GM23248 (cell line): Measurements from ENCODE around the gene CDC42. TPM values are rescaled to one million over a fixed set of nuclear protein-coding genes. Genes with fewer than 3 reads are reported as not detected.
A peak's percentile ranks its signal among the peaks of the same experiment; 100 is the strongest.

ENCODE experiments used
- DNase-seq: peaks from one replicate; pipeline ENCODE4 v3.0.0-alpha.2; 2015
- H2AFZ ChIP-seq: fragments of 200-600 bp; sonication (generic); 2 replicates; pipeline ENCODE4 v1.6.1; 2016; ENCODE audit warnings: antibody characterized with exemption
- H3F3A ChIP-seq: fragments of 200-600 bp; sonication (generic); 2 replicates; pipeline ENCODE4 v1.6.1; 2016; ENCODE audit warnings: mild to moderate bottlenecking, antibody characterized with exemption, mixed run types; ENCODE audit not compliant: insufficient read depth
- H3K27ac ChIP-seq: fragments of 200-600 bp; sonication (generic); 2 replicates; pipeline ENCODE4 v1.5.1; 2016; ENCODE audit warnings: mild to moderate bottlenecking
- H3K27me3 ChIP-seq: fragments of 200-600 bp; sonication (generic); replicated peaks from 2 replicates; pipeline ENCODE4 v1.6.1; 2016; ENCODE audit warnings: mild to moderate bottlenecking; ENCODE audit not compliant: insufficient read depth
- H3K36me3 ChIP-seq: fragments of 200-600 bp; sonication (generic); 2 replicates; pipeline ENCODE4 v1.6.1; 2016; ENCODE audit warnings: low read depth, mild to moderate bottlenecking
- H3K4me1 ChIP-seq: fragments of 200-600 bp; sonication (generic); 2 replicates; pipeline ENCODE4 v1.6.1; 2016; ENCODE audit warnings: mild to moderate bottlenecking; ENCODE audit not compliant: insufficient read depth
- H3K4me2 ChIP-seq: fragments of 200-600 bp; sonication (generic); one replicate; pipeline ENCODE4 v1.6.1; 2016; ENCODE audit warnings: mild to moderate bottlenecking; ENCODE audit not compliant: unreplicated experiment
- H3K4me3 ChIP-seq: fragments of 200-600 bp; sonication (generic); 2 replicates; pipeline ENCODE4 v1.5.1; 2016; ENCODE audit warnings: mild to moderate bottlenecking
- H3K79me2 ChIP-seq: fragments of 200-600 bp; sonication (generic); 2 replicates; pipeline ENCODE4 v1.6.1; 2016; ENCODE audit warnings: mild to moderate bottlenecking; ENCODE audit not compliant: insufficient read depth
- H3K9ac ChIP-seq: fragments of 200-600 bp; sonication (generic); 2 replicates; pipeline ENCODE4 v1.6.1; 2016; ENCODE audit warnings: mild to moderate bottlenecking
- H3K9me2 ChIP-seq: fragments of 200-600 bp; sonication (generic); 2 replicates; pipeline ENCODE4 v1.6.1; 2016; ENCODE audit warnings: mixed run types, mild to moderate bottlenecking, moderate library complexity; ENCODE audit not compliant: insufficient read depth
- H3K9me3 ChIP-seq: fragments of 200-600 bp; sonication (generic); one replicate; pipeline ENCODE4 v1.6.1; 2017; ENCODE audit warnings: low read depth
- H4K20me1 ChIP-seq: fragments of 200-600 bp; sonication (generic); 2 replicates; pipeline ENCODE4 v1.6.0; 2016; ENCODE audit not compliant: insufficient read depth
- EZH2 ChIP-seq: fragments of 200-600 bp; sonication (generic); IDR thresholded peaks from 2 replicates; pipeline ENCODE4 v1.6.1; 2018; ENCODE audit warnings: antibody characterized with exemption, mild to moderate bottlenecking; ENCODE audit not compliant: insufficient read depth, poor library complexity, severe bottlenecking
- EZH2phosphoT487 ChIP-seq: fragments of 200-600 bp; sonication (generic); IDR thresholded peaks from 2 replicates; pipeline ENCODE4 v1.6.1; 2018; ENCODE audit warnings: antibody characterized with exemption, moderate library complexity, mild to moderate bottlenecking, low read depth; ENCODE audit not compliant: insufficient read depth
- WGBS, 2 experiments: methylation state at CpG; one replicate each; pipeline ENCODE4 v1.1.6; 2015 to 2017; ENCODE audit warnings: low lambda C conversion rate in 2 of 2, low coverage in 1 of 2; ENCODE audit errors: missing lambda C conversion rate in 2 of 2; 5-methylcytosine and 5-hydroxymethylcytosine counted together
- in situ Hi-C: fragments of 300-500 bp; cut with MboI; formaldehyde crosslinking; loops from 2 replicates; pipeline ENCODE4 v1.15.0; 2020
- polyA plus RNA-seq: library from polyadenylated mRNA; unstranded; fragments of >200 nt; fragmentation: Nextera tagmentation; extraction: Ambion mirVana; gene quantifications from 2 replicates; pipeline ENCODE4 v1.2.1, GENCODE V29; 2016
- total RNA-seq: library from RNA; depleted of rRNA; stranded (reverse); fragments of >200 nt; shearing (Covaris generic); gene quantifications from 2 replicates; pipeline ENCODE4 v1.2.3, GENCODE V29; 2014

CDC42 gene
- total and polyA plus RNA-seq, 2 experiments from 2014 or later: 159 to 420 TPM

GRCh38 chr1:22064751-22065402 is 12.4 kb downstream of the CDC42 start:
- Histone ChIP-seq H3K9me2 (no peaks in the 10 kb centered on the region), H3K9me3 (no peaks in the 10 kb centered on the region), H3K79me2 (peaks cover 100% of the 10 kb centered on the region), H3K4me2 (no peak overlapping the region), H3K4me1 (peaks cover 38% of the 10 kb centered on the region), H3K36me3 (0 out of 2 replicates have a peak, but pooled peaks cover 4% of the 10 kb centered on the region), H4K20me1 (peaks cover 89% of the 10 kb centered on the region), H3F3A (peaks cover 19% of the 10 kb centered on the region; the same call in 1 of the 2 replicates), H3K27ac (no peak overlapping the region), H2AFZ (no peak overlapping the region), H3K4me3 (no peak overlapping the region), H3K9ac (no peak overlapping the region), H3K27me3 (no peaks in the 10 kb centered on the region)
- in situ Hi-C loops: no loop called here
- DNase-seq: no peak
- WGBS, 2 experiments: 54 to 55% methylated on average over 11 to 12 of the region's 12 CpGs
- TF ChIP-seq EZH2phosphoT487 (no peak), EZH2 (no peak)

GRCh38 chr1:22071511-22071910 is 19.0 kb downstream of the CDC42 start:
- 75% methylated on average over 2 of the region's 2 CpGs for WGBS, 2 experiments
- H3K4me2 ChIP-seq: no peak overlapping the region
- H3F3A ChIP-seq: peaks cover 27% of the 10 kb centered on the region

GRCh38 chr1:22074803-22075202 is 22.3 kb downstream of the CDC42 start:
- in situ Hi-C loops: no loop called here
- Histone ChIP-seq H3K9me3 (no peaks in the 10 kb centered on the region), H3K4me1 (peaks cover 40% of the 10 kb centered on the region), H3K27ac (0 out of 2 replicates have a peak overlapping the region, but pooled peaks have one; percentile 4), H3K36me3 (peaks cover 24% of the 10 kb centered on the region), H3F3A (peaks cover 46% of the 10 kb centered on the region), H3K4me3 (no peak overlapping the region), H3K4me2 (no peak overlapping the region), H3K9me2 (no peaks in the 10 kb centered on the region), H2AFZ (no peak overlapping the region), H3K27me3 (no peaks in the 10 kb centered on the region), H3K9ac (peak overlapping the region; percentile 16; the same call in 1 of the 2 replicates), H3K79me2 (peaks cover 100% of the 10 kb centered on the region), H4K20me1 (peaks cover 85% of the 10 kb centered on the region)
- DNase-seq: no peak
- TF ChIP-seq EZH2phosphoT487: no peak
- TF ChIP-seq EZH2: no peak
- WGBS, 2 experiments: 5 to 11% methylated on average over 1 of the region's 1 CpG

More at GRCh38 chr1:22071511-22071910, 19.0 kb downstream of the CDC42 start:
- Histone ChIP-seq H3K4me1 (peaks cover 30% of the 10 kb centered on the region), H3K4me3 (no peak overlapping the region), H3K27ac (no peak overlapping the region), H3K79me2 (peaks cover 100% of the 10 kb centered on the region), H2AFZ (no peak overlapping the region), H3K9ac (no peak overlapping the region), H3K9me3 (no peaks in the 10 kb centered on the region), H3K9me2 (no peaks in the 10 kb centered on the region), H4K20me1 (peaks cover 93% of the 10 kb centered on the region), H3K27me3 (no peaks in the 10 kb centered on the region), H3K36me3 (peaks cover 11% of the 10 kb centered on the region; the same call in 1 of the 2 replicates)
- in situ Hi-C loops: no loop called here
- TF ChIP-seq EZH2: no peak
- no peak for TF ChIP-seq EZH2phosphoT487
- no peak for DNase-seq

GRCh38 chr1:22075718-22076117 is 23.2 kb downstream of the CDC42 start:
- peaks cover 100% of the 10 kb centered on the region for H3K79me2 ChIP-seq
- H3K36me3 ChIP-seq: peaks cover 33% of the 10 kb centered on the region
- WGBS, 2 experiments: 43 to 55% methylated on average over 2 of the region's 2 CpGs
- peak overlapping the region; percentile 16 for H3K4me2 ChIP-seq
- in situ Hi-C loops: no loop called here
- H3K4me1 ChIP-seq: peaks cover 40% of the 10 kb centered on the region
- no peak overlapping the region for H2AFZ ChIP-seq
- no peak overlapping the region for H3K4me3 ChIP-seq
- no peak for DNase-seq
- peaks cover 47% of the 10 kb centered on the region for H3F3A ChIP-seq
- TF ChIP-seq EZH2 (no peak), EZH2phosphoT487 (no peak)
- no peaks in the 10 kb centered on the region for H3K27me3 ChIP-seq
- H3K9me2 ChIP-seq: no peaks in the 10 kb centered on the region
- H3K9ac ChIP-seq: no peak overlapping the region
- H3K9me3 ChIP-seq: no peaks in the 10 kb centered on the region
- H4K20me1 ChIP-seq: peaks cover 81% of the 10 kb centered on the region
- no peak overlapping the region for H3K27ac ChIP-seq
